NCI-H345 treated with DMSO at 0.1 percent for 48 hours (cell line): Measurements from ENCODE around the gene ZBTB40.

Source experiments
- DNase-seq: peaks from one replicate; lab custom pipeline; 2025; ENCODE audit not compliant: unreplicated experiment; lab: John Stamatoyannopoulos, UW

ZBTB40 gene

GRCh38 chr1:22451702-22452480, at the start of gene ZBTB40:
ZBTB40 (plus strand) TSS chr1:22451851; CDS start chr1:22489949, 38,098 bp downstream.
- peak; percentile 91 for DNase-seq

- no peak for DNase-seq
Measured at GRCh38 chr1:22402356-22403053, 49.1 kb upstream of the ZBTB40 start.

GRCh38 chr1:22404486-22404885, 47.2 kb upstream of the ZBTB40 start:
- DNase-seq: no peak

- DNase-seq: no peak
Measured at GRCh38 chr1:22406722-22407495, 44.7 kb upstream of the ZBTB40 start.

GRCh38 chr1:22408230-22408629, 43.4 kb upstream of the ZBTB40 start:
- no peak for DNase-seq

- DNase-seq: no peak
Measured at GRCh38 chr1:22410401-22410800, 41.2 kb upstream of the ZBTB40 start.

GRCh38 chr1:22410928-22411495, 40.6 kb upstream of the ZBTB40 start:
- DNase-seq: no peak

GRCh38 chr1:22411589-22411988, 40.1 kb upstream of the ZBTB40 start:
- DNase-seq: no peak

- no peak for DNase-seq
Measured at GRCh38 chr1:22412932-22413727, 38.5 kb upstream of the ZBTB40 start.

GRCh38 chr1:22413799-22414198, 37.9 kb upstream of the ZBTB40 start:
- no peak for DNase-seq

- DNase-seq: peak; percentile 18
Measured at GRCh38 chr1:22414244-22414751, 37.4 kb upstream of the ZBTB40 start.

- no peak for DNase-seq
Measured at GRCh38 chr1:22415489-22415888, 36.2 kb upstream of the ZBTB40 start.

- peak; percentile 80 for DNase-seq
Measured at GRCh38 chr1:22416555-22417454, 34.8 kb upstream of the ZBTB40 start.

- no peak for DNase-seq
Measured at GRCh38 chr1:22417466-22417865, 34.2 kb upstream of the ZBTB40 start.

- DNase-seq: no peak
Measured at GRCh38 chr1:22418312-22418711, 33.3 kb upstream of the ZBTB40 start.

GRCh38 chr1:22418933-22419382, 32.7 kb upstream of the ZBTB40 start:
- DNase-seq: peak; percentile 43

GRCh38 chr1:22420455-22421053, 31.1 kb upstream of the ZBTB40 start:
- peak; percentile 50 for DNase-seq

GRCh38 chr1:22426781-22427180, 24.9 kb upstream of the ZBTB40 start:
- DNase-seq: no peak

GRCh38 chr1:22428672-22429071, 23.0 kb upstream of the ZBTB40 start:
- DNase-seq: no peak
